ENCODE data around the gene ZFAND3.

ZFAND3 gene

GRCh38 chr6:37903351-37904340 is 84.1 kb downstream of the ZFAND3 start:
- H3K4me3 ChIP-seq (ENCODE audit: low read length), result no peak overlapping the region
- TF ChIP-seq, protein P1, sequence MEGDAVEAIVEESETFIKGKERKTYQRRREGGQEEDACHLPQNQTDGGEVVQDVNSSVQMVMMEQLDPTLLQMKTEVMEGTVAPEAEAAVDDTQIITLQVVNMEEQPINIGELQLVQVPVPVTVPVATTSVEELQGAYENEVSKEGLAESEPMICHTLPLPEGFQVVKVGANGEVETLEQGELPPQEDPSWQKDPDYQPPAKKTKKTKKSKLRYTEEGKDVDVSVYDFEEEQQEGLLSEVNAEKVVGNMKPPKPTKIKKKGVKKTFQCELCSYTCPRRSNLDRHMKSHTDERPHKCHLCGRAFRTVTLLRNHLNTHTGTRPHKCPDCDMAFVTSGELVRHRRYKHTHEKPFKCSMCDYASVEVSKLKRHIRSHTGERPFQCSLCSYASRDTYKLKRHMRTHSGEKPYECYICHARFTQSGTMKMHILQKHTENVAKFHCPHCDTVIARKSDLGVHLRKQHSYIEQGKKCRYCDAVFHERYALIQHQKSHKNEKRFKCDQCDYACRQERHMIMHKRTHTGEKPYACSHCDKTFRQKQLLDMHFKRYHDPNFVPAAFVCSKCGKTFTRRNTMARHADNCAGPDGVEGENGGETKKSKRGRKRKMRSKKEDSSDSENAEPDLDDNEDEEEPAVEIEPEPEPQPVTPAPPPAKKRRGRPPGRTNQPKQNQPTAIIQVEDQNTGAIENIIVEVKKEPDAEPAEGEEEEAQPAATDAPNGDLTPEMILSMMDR (conservative IDR thresholded peaks at IDR 0.05; ENCODE audit: low read depth, low read length), result no peak
- DNase-seq (ENCODE audit: low read depth), result no peak

DNA sequence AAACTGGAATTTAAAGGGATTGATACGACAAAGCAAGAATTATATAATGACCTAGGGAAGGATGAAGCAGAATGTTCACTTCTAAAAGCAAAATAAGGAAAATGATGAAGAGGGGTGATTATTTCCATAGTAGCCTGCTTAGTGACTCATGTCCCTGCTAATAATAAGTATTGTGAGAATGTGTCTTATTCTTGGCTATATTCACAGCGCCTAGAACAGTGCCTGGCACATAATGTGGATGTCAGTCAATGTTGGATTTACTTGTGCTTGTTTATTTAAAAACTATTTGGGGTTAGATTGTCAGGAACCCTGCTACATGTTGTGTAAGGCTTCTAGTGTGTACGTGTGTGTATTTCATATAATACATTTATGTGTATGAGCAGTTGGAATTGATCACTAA is 85.1 kb downstream of the ZFAND3 start:
- TF ChIP-seq, protein P1 (conservative IDR thresholded peaks at IDR 0.05; ENCODE audit: low read depth, low read length), result no peak
- H3K4me3 ChIP-seq (ENCODE audit: low read length), result no peak overlapping the region
- no peak for DNase-seq (ENCODE audit: low read depth)

DNA sequence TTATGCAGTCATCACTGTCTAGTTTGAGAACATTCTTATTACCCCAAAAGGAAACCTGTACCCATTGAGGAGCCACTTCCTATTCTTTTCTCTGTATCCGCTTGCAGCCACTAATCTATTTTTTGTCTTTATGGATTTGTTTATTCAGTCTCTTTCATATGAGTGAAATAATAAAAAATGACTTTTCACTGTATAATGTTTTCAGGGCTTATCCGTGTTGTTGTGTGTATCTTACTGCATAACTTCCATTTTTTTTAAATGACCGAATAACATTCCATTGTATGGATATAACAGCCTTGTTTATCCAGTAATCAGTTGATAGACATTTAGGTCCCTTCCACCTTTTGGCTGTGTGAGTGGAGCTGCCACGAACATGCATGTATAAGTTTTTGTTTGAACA is 86.6 kb downstream of the ZFAND3 start:
- no peak overlapping the region for H3K4me3 ChIP-seq (ENCODE audit: low read length)
- DNase-seq (ENCODE audit: low read depth), result no peak
- TF ChIP-seq, protein P1 (conservative IDR thresholded peaks at IDR 0.05; ENCODE audit: low read depth, low read length), result no peak

- no peak overlapping the region for H3K4me3 ChIP-seq (ENCODE audit: low read length)
- TF ChIP-seq, protein P1 (conservative IDR thresholded peaks at IDR 0.05; ENCODE audit: low read depth, low read length), result no peak
- no peak for DNase-seq (ENCODE audit: low read depth)
Measured at GRCh38 chr6:37910998-37911397, 91.5 kb downstream of the ZFAND3 start.

DNA sequence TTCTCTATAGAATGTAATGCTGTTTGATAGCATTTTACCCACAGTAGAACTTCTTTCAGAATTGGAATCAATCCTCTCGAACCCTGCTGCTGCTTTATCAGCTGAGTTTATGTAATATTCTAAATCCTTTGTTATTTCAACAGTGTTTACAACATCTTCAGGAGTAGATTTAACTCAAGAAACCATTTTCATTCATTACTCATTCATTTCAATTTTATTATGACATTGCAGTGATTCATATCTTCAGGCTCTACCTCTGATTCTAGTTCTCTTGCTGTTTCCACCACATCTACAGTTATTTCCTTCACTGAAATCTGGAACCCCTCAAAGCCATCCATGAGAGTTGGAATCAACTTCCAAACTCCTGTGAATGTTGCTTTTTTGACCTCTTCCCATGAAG is 93.7 kb downstream of the ZFAND3 start:
- no peak for DNase-seq (ENCODE audit: low read depth)

GRCh38 chr6:37915463-37915862 is 95.9 kb downstream of the ZFAND3 start:
- H3K4me3 ChIP-seq (ENCODE audit: low read length), result no peak overlapping the region
- TF ChIP-seq, protein P1 (conservative IDR thresholded peaks at IDR 0.05; ENCODE audit: low read depth, low read length), result no peak
- DNase-seq (ENCODE audit: low read depth), result no peak

More for the DNA sequence above, 93.7 kb downstream of the ZFAND3 start:
- H3K4me3 ChIP-seq (ENCODE audit: low read length), result no peak overlapping the region
- TF ChIP-seq, protein P1 (conservative IDR thresholded peaks at IDR 0.05; ENCODE audit: low read depth, low read length), result no peak

DNA sequence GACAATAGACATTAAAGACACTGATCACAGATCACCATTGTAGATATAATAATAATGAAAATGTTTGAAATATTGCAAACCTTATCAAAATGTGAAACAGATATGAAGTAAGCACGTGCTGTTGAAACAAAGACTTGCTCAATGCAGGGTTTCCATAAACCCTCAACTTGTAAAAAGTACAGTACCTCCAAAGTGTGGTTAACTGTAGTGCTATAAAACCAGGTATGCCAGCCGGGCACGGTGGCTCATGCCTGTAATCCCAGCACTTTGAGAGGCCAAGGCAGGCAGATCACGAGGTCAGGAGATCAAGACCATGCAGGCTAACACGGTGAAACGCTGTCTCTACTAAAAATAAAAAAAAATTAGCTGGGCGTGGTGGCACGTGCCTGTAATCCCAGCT is 96.6 kb downstream of the ZFAND3 start:
- TF ChIP-seq, protein P1 (conservative IDR thresholded peaks at IDR 0.05; ENCODE audit: low read depth, low read length), result no peak
- H3K4me3 ChIP-seq (ENCODE audit: low read length), result no peak overlapping the region
- DNase-seq (ENCODE audit: low read depth), result no peak

Measured in retinal pigment epithelial cell (primary cell).